Stimulated activated memory B cell treated with anti-CD40 and anti-IgM and Interleukin-4, amounts not matched to agents 10 μg/mL and 1 μg/mL and 100 μg/mL, for 72 hours (primary cell): ENCODE data around the gene UNC50.

Experiments used
- ATAC-seq: fragments of 150-1000 bp; cut with Tn5 transposase; 2 replicates; pipeline ENCODE4 v1.10.0; 2021
- H3K27ac Mint-ChIP-seq: one replicate; pipeline ENCODE4 v1.8.0; 2022; ENCODE audit warnings: mild to moderate bottlenecking, mixed read lengths
- H3K27me3 Mint-ChIP-seq: one replicate; pipeline ENCODE4 v1.8.0; 2022; ENCODE audit warnings: mixed read lengths
- H3K36me3 Mint-ChIP-seq: one replicate; pipeline ENCODE4 v1.8.0; 2022; ENCODE audit warnings: mixed read lengths
- H3K4me1 Mint-ChIP-seq: one replicate; pipeline ENCODE4 v1.8.0; 2022; ENCODE audit warnings: mixed read lengths
- H3K4me3 Mint-ChIP-seq: one replicate; pipeline ENCODE4 v1.8.0; 2022; ENCODE audit warnings: mild to moderate bottlenecking, moderate library complexity, mixed read lengths
- H3K9me3 Mint-ChIP-seq: one replicate; pipeline ENCODE4 v1.8.0; 2022; ENCODE audit warnings: mixed read lengths

UNC50 gene

DNA sequence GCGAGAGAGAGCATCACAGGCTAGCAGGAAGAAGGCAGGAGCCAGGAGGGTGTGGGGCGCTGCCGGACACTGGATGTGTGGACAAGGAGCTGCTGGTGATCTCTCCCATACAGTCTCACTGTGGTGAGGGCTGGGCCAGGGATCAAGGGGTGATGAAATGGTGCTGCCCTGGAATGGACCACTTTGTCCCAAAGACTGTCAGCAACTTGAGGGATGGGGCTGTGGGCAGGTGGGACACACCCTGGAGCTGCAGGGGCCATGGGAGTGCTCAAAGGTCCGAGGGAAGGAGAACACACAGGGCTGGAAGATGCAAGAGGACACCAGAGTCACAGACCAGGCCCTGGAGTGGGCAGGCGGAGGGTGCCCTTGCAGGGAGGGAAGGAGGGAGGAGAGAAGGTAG is 38.0 kb upstream of the UNC50 start:
- Mint-ChIP-seq H3K4me1 (peaks cover 4% of the 10 kb centered on the region), H3K4me3 (no peak overlapping the region), H3K36me3 (peaks cover 53% of the 10 kb centered on the region), H3K27ac (peak overlapping the region; percentile 1), H3K9me3 (no peaks in the 10 kb centered on the region), H3K27me3 (no peaks in the 10 kb centered on the region)
- ATAC-seq = no peak

DNA sequence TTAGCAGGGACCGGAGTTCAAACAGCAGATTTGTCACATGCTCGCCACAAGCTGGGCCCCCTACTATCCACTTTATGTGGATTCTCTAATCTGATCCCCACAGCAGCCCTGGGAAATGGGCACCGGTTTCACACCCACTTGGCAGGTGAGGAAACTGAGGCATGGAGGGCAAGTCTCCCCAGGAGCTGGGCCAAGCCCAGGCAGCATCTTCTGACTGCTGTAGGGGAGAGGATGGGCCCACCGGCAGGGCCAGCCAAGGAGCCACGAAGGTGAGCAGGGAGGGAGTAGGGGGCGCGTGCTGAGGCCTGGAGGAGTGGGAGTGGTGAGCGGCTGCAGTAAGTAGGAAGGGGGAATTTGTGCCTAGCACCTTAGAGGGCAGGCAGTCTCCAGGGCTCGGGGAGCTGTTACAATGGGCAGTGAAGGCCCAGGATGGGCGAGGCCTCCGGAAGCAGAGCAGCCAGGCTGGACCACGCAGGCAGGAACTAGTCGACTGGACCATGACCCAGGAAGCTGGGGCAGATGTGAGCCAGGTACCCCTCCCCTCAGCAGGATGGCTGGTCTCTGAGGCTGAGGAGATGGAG is 37.2 kb upstream of the UNC50 start:
- no peak for ATAC-seq
- peaks cover 4% of the 10 kb centered on the region for H3K4me1 Mint-ChIP-seq
- no peak overlapping the region for H3K27ac Mint-ChIP-seq
- H3K9me3 Mint-ChIP-seq = no peaks in the 10 kb centered on the region
- no peaks in the 10 kb centered on the region for H3K27me3 Mint-ChIP-seq
- peaks cover 48% of the 10 kb centered on the region for H3K36me3 Mint-ChIP-seq
- H3K4me3 Mint-ChIP-seq = no peak overlapping the region

DNA sequence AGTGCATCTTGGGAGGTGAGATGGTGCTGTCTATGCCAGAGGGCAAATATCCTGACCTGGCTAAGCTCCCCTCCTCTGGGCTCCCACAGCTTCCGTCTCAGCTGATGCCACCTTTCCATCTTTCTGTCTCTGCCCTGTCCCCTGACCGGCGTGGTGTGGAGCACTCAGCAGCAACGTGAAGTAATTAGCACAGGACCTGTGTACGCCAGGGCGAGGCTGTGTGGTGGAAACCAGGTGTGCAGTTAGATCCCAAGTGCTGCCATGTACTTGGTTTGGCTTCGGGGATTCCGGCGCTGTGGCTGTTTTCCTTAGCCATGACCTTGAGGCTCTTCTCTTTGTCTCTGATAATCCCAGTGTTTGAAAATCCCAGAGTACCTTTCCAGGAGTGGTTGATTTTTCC is 36.6 kb upstream of the UNC50 start:
- no peaks in the 10 kb centered on the region for H3K9me3 Mint-ChIP-seq
- H3K4me1 Mint-ChIP-seq = peaks cover 4% of the 10 kb centered on the region
- ATAC-seq = no peak
- no peak overlapping the region for H3K27ac Mint-ChIP-seq
- H3K4me3 Mint-ChIP-seq = no peak overlapping the region
- no peaks in the 10 kb centered on the region for H3K27me3 Mint-ChIP-seq
- peaks cover 48% of the 10 kb centered on the region for H3K36me3 Mint-ChIP-seq

DNA sequence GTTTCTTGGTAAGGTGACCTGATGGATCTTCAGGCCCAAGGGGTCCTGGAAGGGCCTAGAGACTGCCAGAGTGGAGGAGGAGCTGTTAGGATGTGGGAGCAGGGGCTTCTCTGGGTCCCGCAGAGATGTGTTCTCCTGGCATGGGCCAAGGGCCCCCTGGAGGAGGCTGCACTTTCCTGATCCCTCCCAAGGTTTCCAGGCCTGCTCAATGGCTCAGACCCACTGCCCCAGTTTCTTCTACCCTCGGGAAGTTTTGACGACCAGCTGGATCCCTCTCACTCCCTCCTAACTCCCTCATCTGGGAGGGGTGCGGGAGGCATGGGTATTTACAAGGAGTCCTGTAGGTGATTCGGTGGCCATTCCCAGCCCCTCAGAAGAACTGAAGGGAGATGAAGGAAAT is 36.2 kb upstream of the UNC50 start:
- Mint-ChIP-seq H3K4me1 (peaks cover 4% of the 10 kb centered on the region), H3K36me3 (peaks cover 44% of the 10 kb centered on the region), H3K27me3 (no peaks in the 10 kb centered on the region), H3K27ac (no peak overlapping the region), H3K9me3 (no peaks in the 10 kb centered on the region), H3K4me3 (no peak overlapping the region)
- no peak for ATAC-seq

DNA sequence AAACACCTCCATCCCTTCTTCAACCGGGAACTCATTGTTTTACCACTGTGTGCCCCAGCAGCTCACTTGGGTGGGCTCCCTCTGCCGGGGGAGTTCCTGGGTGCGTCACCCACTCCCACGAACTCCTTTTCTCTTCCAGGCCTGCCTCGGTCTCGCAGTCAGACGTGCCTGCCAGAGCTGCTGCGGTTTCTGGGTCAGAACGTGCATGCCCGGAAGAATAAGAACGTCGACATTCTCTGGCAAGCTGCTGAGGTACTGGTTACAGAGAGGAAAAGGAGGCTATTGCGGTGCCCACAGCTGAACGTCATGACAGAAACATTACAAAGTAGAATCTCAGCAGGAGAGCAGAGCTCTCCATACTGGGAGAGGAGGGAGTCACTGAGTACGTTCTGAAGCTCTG is 35.7 kb upstream of the UNC50 start:
- Mint-ChIP-seq H3K9me3 (no peaks in the 10 kb centered on the region), H3K27me3 (no peaks in the 10 kb centered on the region), H3K36me3 (peaks cover 42% of the 10 kb centered on the region), H3K27ac (no peak overlapping the region), H3K4me1 (peaks cover 4% of the 10 kb centered on the region), H3K4me3 (no peak overlapping the region)
- no peak for ATAC-seq

DNA sequence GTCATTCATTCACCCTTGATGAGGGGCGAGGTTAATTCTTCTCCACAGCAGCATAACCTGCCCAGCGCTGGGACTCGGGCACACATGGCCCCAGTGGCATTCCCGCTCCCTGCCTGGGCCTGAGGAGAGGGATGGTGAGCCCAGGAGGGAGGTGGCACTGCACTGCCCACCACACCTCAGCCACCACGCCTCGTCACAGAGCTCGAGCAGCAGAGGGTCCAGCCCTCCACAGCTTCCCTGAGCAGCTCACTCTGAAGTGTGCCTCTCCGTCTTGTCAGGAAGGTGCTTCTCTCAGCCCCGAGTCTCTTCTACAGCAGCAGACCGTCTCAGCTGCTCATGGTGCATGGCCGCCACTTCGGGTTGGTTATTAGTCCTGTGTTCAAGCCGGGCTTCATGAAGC is 35.0 kb upstream of the UNC50 start:
- no peak for ATAC-seq
- peaks cover 49% of the 10 kb centered on the region for H3K36me3 Mint-ChIP-seq

DNA sequence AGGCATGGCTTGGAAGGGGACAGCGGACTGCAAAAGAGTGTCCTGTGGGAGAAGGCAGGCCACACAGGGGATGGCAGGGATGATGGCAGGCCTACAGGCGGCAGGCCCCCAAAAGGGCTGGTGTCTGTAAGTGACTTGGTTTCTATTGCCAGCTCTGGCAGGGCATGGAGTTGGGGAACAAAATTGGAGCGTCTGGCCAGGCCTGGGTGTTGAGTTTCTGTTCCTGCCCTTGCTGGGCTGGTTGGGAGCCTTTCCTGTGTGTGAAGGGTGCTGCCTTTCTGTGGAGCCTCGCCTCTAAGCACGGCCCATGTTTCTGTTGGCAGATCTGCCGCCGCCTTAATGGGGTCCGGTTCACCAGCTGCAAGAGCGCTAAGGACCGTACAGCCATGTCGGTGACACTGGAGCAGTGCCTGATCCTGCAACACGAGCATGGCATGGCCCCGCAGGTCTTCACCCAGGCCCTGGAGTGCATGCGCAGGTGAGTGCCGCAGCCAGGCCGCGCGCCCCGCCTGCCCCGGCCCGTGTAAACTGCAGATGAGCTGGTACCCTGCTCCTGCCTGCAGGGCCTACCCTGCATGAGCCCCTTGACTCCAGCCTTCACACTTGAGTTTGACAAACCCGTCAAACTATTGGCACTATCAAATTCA is 31.6 kb upstream of the UNC50 start:
- H3K9me3 Mint-ChIP-seq = no peaks in the 10 kb centered on the region
- H3K27me3 Mint-ChIP-seq = no peaks in the 10 kb centered on the region
- no peak for ATAC-seq
- H3K36me3 Mint-ChIP-seq = peaks cover 46% of the 10 kb centered on the region
- no peak overlapping the region for H3K4me3 Mint-ChIP-seq
- H3K4me1 Mint-ChIP-seq = peaks cover 12% of the 10 kb centered on the region
- H3K27ac Mint-ChIP-seq = no peak overlapping the region

More for the DNA sequence above, 35.0 kb upstream of the UNC50 start:
- peaks cover 4% of the 10 kb centered on the region for H3K4me1 Mint-ChIP-seq
- H3K27ac Mint-ChIP-seq = no peak overlapping the region
- H3K4me3 Mint-ChIP-seq = no peak overlapping the region
- H3K27me3 Mint-ChIP-seq = no peaks in the 10 kb centered on the region
- H3K9me3 Mint-ChIP-seq = no peaks in the 10 kb centered on the region

DNA sequence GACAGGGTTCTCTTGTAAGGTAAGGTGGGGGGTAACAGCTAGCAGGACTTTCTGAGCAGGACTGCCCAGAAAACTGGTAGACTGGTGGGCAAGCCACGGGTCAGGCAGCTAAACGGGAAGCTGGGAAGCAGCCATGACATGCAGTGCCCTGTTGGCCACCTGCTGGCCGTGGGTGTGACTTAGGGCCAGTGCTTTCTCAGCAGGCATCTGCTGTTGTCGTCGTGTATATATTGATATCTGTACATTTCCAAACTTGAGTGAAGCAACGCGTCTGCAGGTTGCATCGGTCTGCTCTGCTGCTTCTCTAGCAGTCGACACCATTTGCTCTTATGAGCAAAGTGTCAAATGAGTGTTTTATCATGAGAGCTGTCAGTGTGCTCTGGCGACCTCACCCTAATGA is 31.1 kb upstream of the UNC50 start:
- Mint-ChIP-seq H3K36me3 (peaks cover 51% of the 10 kb centered on the region), H3K9me3 (no peaks in the 10 kb centered on the region), H3K4me1 (peaks cover 12% of the 10 kb centered on the region), H3K4me3 (no peak overlapping the region), H3K27me3 (no peaks in the 10 kb centered on the region), H3K27ac (no peak overlapping the region)
- no peak for ATAC-seq

DNA sequence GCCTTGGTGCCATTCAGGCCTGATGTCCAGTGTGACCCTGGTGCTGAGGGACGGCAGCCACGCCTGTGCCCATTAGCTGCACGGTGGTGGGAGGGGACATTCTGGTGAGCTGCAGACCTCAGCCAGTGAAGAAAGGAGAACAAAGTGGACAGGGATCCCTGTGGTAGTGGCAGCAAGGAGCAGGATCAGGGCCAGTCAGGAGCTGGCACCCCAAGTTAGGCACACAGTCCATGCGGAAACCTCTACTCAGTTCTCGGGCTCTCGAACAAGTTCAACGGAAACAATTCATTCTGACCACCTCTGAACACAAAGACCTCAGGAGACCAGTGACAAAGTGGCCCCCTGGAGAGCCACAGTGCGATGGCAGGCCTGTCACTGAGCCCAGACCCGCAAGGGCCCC is 30.2 kb upstream of the UNC50 start:
- H3K4me3 Mint-ChIP-seq = no peak overlapping the region

DNA sequence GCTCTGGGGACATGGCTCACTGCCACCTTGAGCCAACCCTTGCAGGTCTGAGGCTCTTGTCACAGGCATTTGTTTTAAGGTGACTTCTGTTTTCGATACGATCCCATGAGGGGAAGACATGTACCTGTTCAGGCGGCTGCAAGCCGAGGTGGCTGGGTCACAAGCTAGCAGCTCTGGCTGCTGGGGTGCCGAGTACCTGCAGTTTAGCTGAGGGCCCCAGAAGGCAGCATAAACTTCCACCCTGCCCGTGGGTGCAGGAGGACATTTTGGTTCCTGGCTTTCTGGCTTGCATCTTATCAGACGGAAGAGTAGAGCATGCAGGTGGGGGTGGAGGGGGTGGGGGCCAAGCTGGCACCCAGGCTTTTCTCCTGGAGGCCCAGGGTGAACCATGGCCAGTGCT is 28.5 kb upstream of the UNC50 start:
- peaks cover 12% of the 10 kb centered on the region for H3K4me1 Mint-ChIP-seq
- no peaks in the 10 kb centered on the region for H3K9me3 Mint-ChIP-seq
- no peak overlapping the region for H3K27ac Mint-ChIP-seq
- no peak overlapping the region for H3K4me3 Mint-ChIP-seq
- no peak for ATAC-seq
- H3K27me3 Mint-ChIP-seq = no peaks in the 10 kb centered on the region
- peaks cover 47% of the 10 kb centered on the region for H3K36me3 Mint-ChIP-seq

More for the DNA sequence above, 30.2 kb upstream of the UNC50 start:
- H3K27ac Mint-ChIP-seq = no peak overlapping the region
- no peaks in the 10 kb centered on the region for H3K9me3 Mint-ChIP-seq
- H3K36me3 Mint-ChIP-seq = peaks cover 56% of the 10 kb centered on the region
- no peak for ATAC-seq
- H3K27me3 Mint-ChIP-seq = no peaks in the 10 kb centered on the region
- H3K4me1 Mint-ChIP-seq = peaks cover 12% of the 10 kb centered on the region

DNA sequence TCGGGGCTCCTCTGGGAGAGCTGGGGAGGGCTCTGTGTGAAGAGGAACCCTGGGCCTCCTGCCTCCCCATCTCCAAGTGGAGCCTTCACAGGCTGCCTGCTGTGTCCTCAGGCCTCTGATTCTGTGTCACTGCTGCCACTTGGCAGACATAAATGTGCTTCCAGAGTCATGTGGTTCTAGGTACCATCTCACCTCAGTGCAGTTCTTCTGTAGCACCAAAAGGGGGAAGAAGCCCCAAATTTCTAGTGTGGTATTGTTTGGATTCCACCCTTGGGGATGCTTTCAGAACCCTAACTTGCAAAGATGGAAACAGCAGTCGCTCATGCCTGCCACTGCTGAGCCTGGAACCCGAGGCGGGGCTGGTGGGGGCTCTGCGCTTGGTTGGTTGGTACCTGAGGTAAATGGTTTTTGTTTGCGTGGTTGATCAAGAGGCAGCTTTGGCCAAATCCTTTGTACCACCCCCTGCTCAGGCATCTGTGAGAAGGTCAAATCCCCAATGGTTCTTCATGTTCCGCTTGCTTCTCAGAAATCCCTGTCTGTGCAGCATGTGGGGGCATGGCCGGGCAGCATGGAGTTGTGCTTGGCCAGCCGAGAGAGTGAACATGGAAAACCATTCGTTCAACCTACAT is 27.6 kb upstream of the UNC50 start:
- peaks cover 47% of the 10 kb centered on the region for H3K36me3 Mint-ChIP-seq
- ATAC-seq = peak; percentile 42
- peak overlapping the region; percentile 46 for H3K27ac Mint-ChIP-seq
- H3K27me3 Mint-ChIP-seq = no peaks in the 10 kb centered on the region
- H3K4me3 Mint-ChIP-seq = no peak overlapping the region
- no peaks in the 10 kb centered on the region for H3K9me3 Mint-ChIP-seq
- H3K4me1 Mint-ChIP-seq = peaks cover 12% of the 10 kb centered on the region

DNA sequence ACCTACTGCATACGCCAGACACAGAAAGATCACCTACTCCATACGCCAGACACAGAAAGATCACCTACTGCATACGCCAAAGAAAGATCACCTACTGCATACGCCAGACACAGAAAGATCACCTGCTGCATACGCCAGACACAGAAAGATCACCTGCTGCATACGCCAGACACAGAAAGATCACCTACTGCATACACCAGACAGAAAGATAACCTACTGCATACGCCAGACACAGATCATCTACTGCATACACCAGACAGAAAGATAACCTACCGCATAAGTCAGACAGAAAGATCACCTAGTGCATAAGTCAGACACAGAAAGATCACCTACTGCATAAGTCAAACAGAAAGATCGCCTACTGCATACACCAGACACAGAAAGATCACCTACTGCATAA is 25.9 kb upstream of the UNC50 start:
- Mint-ChIP-seq H3K9me3 (no peaks in the 10 kb centered on the region), H3K4me3 (no peak overlapping the region), H3K4me1 (peaks cover 12% of the 10 kb centered on the region), H3K27me3 (no peaks in the 10 kb centered on the region), H3K27ac (no peak overlapping the region), H3K36me3 (peaks cover 49% of the 10 kb centered on the region)
- no peak for ATAC-seq

DNA sequence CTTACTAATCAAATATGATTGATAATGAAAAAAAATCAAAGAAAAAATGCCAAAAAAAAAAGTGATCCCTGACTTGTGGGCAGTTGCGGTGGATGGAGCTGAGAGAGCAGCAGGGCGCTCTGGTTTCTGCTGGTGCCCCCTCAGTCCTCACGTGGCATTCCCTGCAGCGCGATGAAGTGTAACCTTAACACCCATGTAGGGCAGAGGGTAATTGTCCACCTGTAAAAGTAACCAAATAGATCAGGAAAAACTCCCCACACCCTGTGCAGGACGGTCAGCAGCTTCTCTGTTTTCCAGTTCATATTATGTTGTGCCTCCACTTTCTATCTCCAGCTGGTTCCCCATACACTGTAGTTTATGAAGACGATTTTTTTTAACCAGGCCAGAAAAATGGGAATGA is 25.1 kb upstream of the UNC50 start:
- Mint-ChIP-seq H3K9me3 (no peaks in the 10 kb centered on the region), H3K27me3 (no peaks in the 10 kb centered on the region), H3K4me3 (no peak overlapping the region), H3K27ac (no peak overlapping the region), H3K4me1 (peaks cover 12% of the 10 kb centered on the region), H3K36me3 (peaks cover 42% of the 10 kb centered on the region)
- no peak for ATAC-seq

DNA sequence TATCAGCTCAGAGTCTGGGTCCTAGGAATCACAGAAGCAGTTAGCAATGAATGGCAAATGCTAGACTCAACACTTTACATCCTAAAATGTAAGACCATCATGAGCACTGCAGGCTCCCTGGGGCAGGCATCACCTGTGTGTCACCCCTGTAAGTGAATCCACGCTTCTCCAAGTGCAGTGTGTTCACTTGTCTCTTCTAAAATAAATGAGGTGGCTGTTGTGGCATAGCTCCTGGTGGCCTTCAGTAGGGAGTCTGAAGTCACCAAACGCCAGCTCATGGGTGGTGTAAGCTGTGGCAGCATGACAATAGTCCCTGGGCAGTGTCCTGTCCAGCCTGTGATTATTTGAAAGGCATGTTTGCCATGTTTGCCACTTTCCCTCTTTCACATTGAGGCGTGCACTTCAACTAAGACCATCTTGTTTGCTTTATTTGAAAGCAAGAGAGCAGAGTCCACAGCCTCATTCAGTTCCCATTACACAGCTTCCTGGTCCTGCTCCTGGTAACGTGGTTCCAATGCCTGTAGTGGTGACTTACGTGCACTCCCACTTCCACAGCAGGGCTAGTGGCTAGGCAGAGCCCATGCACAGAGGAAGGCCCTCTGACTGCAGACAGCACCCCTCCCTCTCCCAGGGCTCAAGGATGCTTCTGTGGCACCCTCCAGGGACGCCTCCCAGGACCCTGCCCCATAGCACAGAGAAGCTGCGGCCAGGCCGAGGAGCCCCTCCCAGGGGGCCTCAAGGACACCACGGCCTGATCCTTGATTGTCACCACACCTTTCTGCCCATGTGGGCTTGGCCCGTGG is 24.4 kb upstream of the UNC50 start:
- Mint-ChIP-seq H3K36me3 (peaks cover 41% of the 10 kb centered on the region), H3K27me3 (no peaks in the 10 kb centered on the region), H3K4me1 (peaks cover 12% of the 10 kb centered on the region), H3K4me3 (no peak overlapping the region), H3K27ac (no peak overlapping the region), H3K9me3 (no peaks in the 10 kb centered on the region)
- no peak for ATAC-seq

DNA sequence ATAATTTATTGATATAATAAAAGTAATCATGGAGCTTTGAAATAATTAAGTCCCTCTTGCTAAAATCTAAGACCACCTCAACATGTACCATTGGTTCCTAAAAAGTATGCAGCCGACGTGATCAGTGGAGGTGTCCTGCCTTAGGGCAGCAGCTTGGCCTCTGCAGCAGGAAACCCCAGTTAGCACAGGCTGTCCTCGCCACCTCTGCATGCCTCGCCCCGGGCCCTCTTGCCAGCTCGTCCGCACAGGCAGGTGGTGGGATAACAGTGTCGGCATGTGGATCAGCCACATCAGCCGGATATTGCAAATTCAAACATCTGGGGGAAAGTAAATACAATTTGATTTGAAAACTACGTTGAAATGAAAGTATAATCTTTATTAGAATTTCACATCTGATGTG is 23.0 kb upstream of the UNC50 start:
- ATAC-seq = no peak
- Mint-ChIP-seq H3K27me3 (no peaks in the 10 kb centered on the region), H3K27ac (no peak overlapping the region)

More for the DNA sequence above, 23.0 kb upstream of the UNC50 start:
- no peaks in the 10 kb centered on the region for H3K9me3 Mint-ChIP-seq
- H3K4me3 Mint-ChIP-seq = no peak overlapping the region
- H3K4me1 Mint-ChIP-seq = peaks cover 12% of the 10 kb centered on the region
- H3K36me3 Mint-ChIP-seq = peaks cover 34% of the 10 kb centered on the region
